B cell (primary cell): ENCODE results near the gene CCNK. TPM values are rescaled to one million over a fixed set of nuclear protein-coding genes. Genes with fewer than 3 reads are reported as not detected.

Experiments
- ATAC-seq: fragments of 200-7000 bp; cut with Tn5 transposase; one replicate; pipeline ENCODE4 v1.10.0; 2021; ENCODE audit warnings: low read depth, mild to moderate bottlenecking, moderate number of reproducible peaks, moderate library complexity
- CTCF ChIA-PET: fragments of 350-600 bp; sonication (Branson Sonifier 250); formaldehyde crosslinking; loops from one replicate; lab custom pipeline; 2021; ENCODE audit warnings: antibody characterized with exemption, inconsistent platforms; lab: Charles Lee
- POLR2A ChIA-PET: fragments of 350-600 bp; sonication (Branson Sonifier 250); formaldehyde crosslinking; loops from one replicate; lab custom pipeline; 2021; ENCODE audit warnings: antibody characterized with exemption; lab: Charles Lee
- DNase-seq: peaks from one replicate; pipeline ENCODE4 v3.0.0; 2013
- H2AFZ ChIP-seq: 2 replicates; pipeline ENCODE4 v1.6.1; 2012; ENCODE audit warnings: mild to moderate bottlenecking, low read depth, low read length; ENCODE audit not compliant: insufficient read depth, poor library complexity, severe bottlenecking
- H3K27ac ChIP-seq, 2 donors: 1 replicate in 1 of 2; 2 replicates in 1 of 2; pipeline ENCODE4 v1.5.1; 2012 to 2013; ENCODE audit warnings: low read length in 2 of 2, mild to moderate bottlenecking in 2 of 2, moderate library complexity in 1 of 2
- H3K27me3 ChIP-seq, 4 experiments: fragments of 200-600 bp in 1 of 4; sonication (generic) in 1 of 4; replicated peaks in 1 of 4; 1 replicate in 2 of 4; 2 replicates in 2 of 4; pipeline versions ENCODE4 v1.6.1 to v1.7.0; 2013 to 2016; ENCODE audit warnings: low read length in 3 of 4, mild to moderate bottlenecking in 2 of 4, mixed read lengths in 1 of 4, moderate library complexity in 1 of 4; ENCODE audit not compliant: insufficient read depth in 4 of 4, control insufficient read depth in 3 of 4; ENCODE audit errors: control extremely low read depth in 1 of 4
- H3K36me3 ChIP-seq, 2 experiments: replicated peaks in 1 of 2; 1 replicate in 1 of 2; 2 replicates in 1 of 2; pipeline versions ENCODE4 v1.6.1 to v1.7.1; 2013; ENCODE audit warnings: low read length in 1 of 2; ENCODE audit not compliant: insufficient read depth in 2 of 2, control insufficient read depth in 1 of 2; ENCODE audit errors: control extremely low read depth in 1 of 2, extremely low read depth in 1 of 2
- H3K4me1 ChIP-seq, 2 donors: fragments of 200-600 bp in 1 of 2; sonication (generic) in 1 of 2; 1 replicate in 1 of 2; 2 replicates in 1 of 2; pipeline versions ENCODE4 v1.5.1 to v1.6.1; 2013 to 2017; ENCODE audit warnings: low read length in 2 of 2; ENCODE audit not compliant: control insufficient read depth in 2 of 2, insufficient read depth in 2 of 2
- H3K4me2 ChIP-seq: replicated peaks from 2 replicates; pipeline ENCODE3; 2012; ENCODE audit warnings: mild to moderate bottlenecking, low read depth, low read length; ENCODE audit not compliant: poor library complexity, severe bottlenecking
- H3K4me3 ChIP-seq, 5 experiments: fragments of 200-600 bp in 1 of 5; sonication (generic) in 1 of 5; 1 replicate in 3 of 5; 2 replicates in 2 of 5; pipeline versions ENCODE4 v1.5.1 to v1.7.0; 2011 to 2016; ENCODE audit warnings: low read length in 4 of 5, mild to moderate bottlenecking in 4 of 5, low read depth in 2 of 5, control low read depth in 1 of 5, moderate library complexity in 1 of 5; ENCODE audit not compliant: insufficient read depth in 1 of 5; ENCODE audit errors: control extremely low read depth in 1 of 5, extremely low read depth in 1 of 5
- H3K79me2 ChIP-seq: fragments of 200-600 bp; sonication (generic); one replicate; pipeline ENCODE4 v1.6.0; 2016; ENCODE audit warnings: low read length; ENCODE audit not compliant: control insufficient read depth, insufficient read depth
- H3K9ac ChIP-seq: fragments of 200-600 bp; sonication (generic); 2 replicates; pipeline ENCODE4 v1.6.1; 2017; ENCODE audit warnings: mild to moderate bottlenecking, low read length, moderate library complexity
- H3K9me3 ChIP-seq, 3 donors: one replicate each; pipeline versions ENCODE4 v1.6.1 to v1.7.1; 2013; ENCODE audit warnings: low read length in 2 of 3; ENCODE audit not compliant: control insufficient read depth in 2 of 3, insufficient read depth in 1 of 3; ENCODE audit errors: control extremely low read depth in 1 of 3
- H4K20me1 ChIP-seq: 2 replicates; pipeline ENCODE4 v1.6.0; 2012; ENCODE audit warnings: mild to moderate bottlenecking, low read length; ENCODE audit not compliant: insufficient read depth, control insufficient read depth, poor library complexity, severe bottlenecking
- H3K27ac Mint-ChIP-seq: one replicate; pipeline ENCODE4 v1.8.0; 2021; ENCODE audit warnings: mixed read lengths
- H3K27me3 Mint-ChIP-seq: one replicate; pipeline ENCODE4 v1.8.0; 2021; ENCODE audit warnings: mixed read lengths
- H3K4me1 Mint-ChIP-seq: one replicate; pipeline ENCODE4 v1.8.0; 2021; ENCODE audit warnings: mixed read lengths
- H3K4me3 Mint-ChIP-seq: one replicate; pipeline ENCODE4 v1.8.0; 2021; ENCODE audit warnings: mixed read lengths
- H3K9me3 Mint-ChIP-seq: one replicate; pipeline ENCODE4 v1.8.0; 2022; ENCODE audit warnings: mixed read lengths; ENCODE audit not compliant: insufficient read depth
- EZH2 ChIP-seq: IDR thresholded peaks from 2 replicates; pipeline ENCODE4 v1.6.1; 2012; ENCODE audit warnings: borderline replicate concordance, low read depth, mild to moderate bottlenecking, moderate library complexity, low read length; ENCODE audit not compliant: insufficient read depth, poor library complexity, severe bottlenecking
- WGBS: methylation state at CpG from one replicate; pipeline ENCODE4 v1.1.5; 2013; ENCODE audit warnings: missing lambda C conversion rate; ENCODE audit not compliant: insufficient coverage; 5-methylcytosine and 5-hydroxymethylcytosine counted together
- intact Hi-C: fragments of 100-400 bp; cut with micrococcal nuclease; formaldehyde crosslinking; loops from one replicate; pipeline ENCODE4 v1.10.0; 2022
- polyA plus RNA-seq: library from polyadenylated mRNA; depleted of rRNA; stranded (reverse); fragments of >200 nt; gene quantifications from 2 replicates; pipeline ENCODE4 v1.2.3, GENCODE V29; 2012
- total RNA-seq, 2 donors: library from RNA; stranded (reverse); fragments of 120-200 nt in 1 of 2; gene quantifications; 1 replicate in 1 of 2; 2 replicates in 1 of 2; pipeline versions ENCODE4 v1.2.3 to v1.2.4, GENCODE V29; 2013 to 2022
- TF ChIP-seq, protein P1 (sequence below): fragments of 200-600 bp; IDR thresholded peaks from one replicate; pipeline ENCODE4 v1.8.0; 2022; ENCODE audit warnings: antibody characterized with exemption, mild to moderate bottlenecking

The CCNK gene
- total and polyA plus RNA-seq, 2 donors (not counting 1 experiment from before 2014, with no cell fraction given), result 17.5 to 82.0 TPM

DNA sequence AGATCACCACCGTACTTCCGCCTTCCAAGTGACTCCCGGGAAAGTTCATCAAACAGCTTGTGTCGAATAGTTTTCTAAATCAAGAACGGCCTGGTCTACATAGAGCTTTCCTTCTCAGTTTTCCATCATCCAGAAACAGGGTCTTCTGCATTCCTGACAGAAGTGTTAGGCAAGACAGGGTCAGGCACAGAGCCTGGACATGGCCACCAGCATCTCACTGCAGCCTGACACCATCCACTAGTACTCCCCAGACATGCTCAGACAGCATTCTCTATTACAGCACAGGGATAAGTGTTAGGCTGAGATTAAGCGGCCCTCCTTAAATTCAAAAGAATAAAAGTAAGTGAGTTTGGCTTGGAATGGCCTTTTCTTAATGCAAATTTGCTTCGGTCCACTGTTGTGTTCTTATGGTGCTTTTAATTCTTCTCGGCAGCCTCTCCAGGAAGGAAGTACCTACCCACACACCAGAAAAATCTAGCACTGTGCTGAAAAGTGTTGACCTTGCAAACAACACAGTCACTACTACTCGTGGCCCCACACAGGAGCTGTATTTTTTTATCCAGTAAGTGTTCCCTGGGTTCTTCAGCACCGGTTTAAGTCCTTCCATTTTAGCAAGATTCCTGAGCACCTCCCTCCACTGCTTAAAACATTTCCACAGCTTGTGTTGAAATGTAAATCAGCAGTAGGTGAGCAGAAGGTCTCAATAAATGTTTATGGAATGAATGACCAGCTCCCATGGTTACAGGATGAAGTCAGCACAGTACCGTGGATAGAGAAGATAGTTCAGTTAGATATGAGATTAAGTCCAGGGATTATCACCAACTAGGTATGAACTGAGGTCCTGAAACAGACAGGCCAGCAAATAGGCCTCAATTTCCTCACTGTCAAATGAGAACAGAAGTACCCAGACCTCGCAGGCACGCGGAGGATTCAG lies 44.7 kb upstream of the CCNK start:
- ChIA-PET POLR2A (no interaction called here), CTCF (no interaction called here)
- no peak for TF ChIP-seq EZH2
- TF ChIP-seq, protein P1, sequence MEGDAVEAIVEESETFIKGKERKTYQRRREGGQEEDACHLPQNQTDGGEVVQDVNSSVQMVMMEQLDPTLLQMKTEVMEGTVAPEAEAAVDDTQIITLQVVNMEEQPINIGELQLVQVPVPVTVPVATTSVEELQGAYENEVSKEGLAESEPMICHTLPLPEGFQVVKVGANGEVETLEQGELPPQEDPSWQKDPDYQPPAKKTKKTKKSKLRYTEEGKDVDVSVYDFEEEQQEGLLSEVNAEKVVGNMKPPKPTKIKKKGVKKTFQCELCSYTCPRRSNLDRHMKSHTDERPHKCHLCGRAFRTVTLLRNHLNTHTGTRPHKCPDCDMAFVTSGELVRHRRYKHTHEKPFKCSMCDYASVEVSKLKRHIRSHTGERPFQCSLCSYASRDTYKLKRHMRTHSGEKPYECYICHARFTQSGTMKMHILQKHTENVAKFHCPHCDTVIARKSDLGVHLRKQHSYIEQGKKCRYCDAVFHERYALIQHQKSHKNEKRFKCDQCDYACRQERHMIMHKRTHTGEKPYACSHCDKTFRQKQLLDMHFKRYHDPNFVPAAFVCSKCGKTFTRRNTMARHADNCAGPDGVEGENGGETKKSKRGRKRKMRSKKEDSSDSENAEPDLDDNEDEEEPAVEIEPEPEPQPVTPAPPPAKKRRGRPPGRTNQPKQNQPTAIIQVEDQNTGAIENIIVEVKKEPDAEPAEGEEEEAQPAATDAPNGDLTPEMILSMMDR, result no peak
- Mint-ChIP-seq H3K27ac (no peak overlapping the region), H3K4me1 (peaks cover 21% of the 10 kb centered on the region), H3K4me3 (no peak overlapping the region), H3K9me3 (no peaks in the 10 kb centered on the region), H3K27me3 (no peaks in the 10 kb centered on the region)
- intact Hi-C loops, result no loop called here
- Histone ChIP-seq H4K20me1 (no peaks in the 10 kb centered on the region), H3K27me3 (no peaks in the 10 kb centered on the region), H3K79me2 (peaks cover 3% of the 10 kb centered on the region), H3K36me3 (peaks cover 1 to 24% of the 10 kb centered on the region in 2 experiments), H3K27ac (no peak overlapping the region), H3K4me3 (no peak overlapping the region), H2AFZ (no peak overlapping the region), H3K9ac (no peak overlapping the region), H3K4me1 (peaks cover 0 to 13% of the 10 kb centered on the region in 2 donors), H3K9me3 (no peaks in the 10 kb centered on the region), H3K4me2 (no peak overlapping the region)
- ATAC-seq, result no peak
- WGBS, result 74% methylated on average over 7 of the region's 14 CpGs
- no peak for DNase-seq

DNA sequence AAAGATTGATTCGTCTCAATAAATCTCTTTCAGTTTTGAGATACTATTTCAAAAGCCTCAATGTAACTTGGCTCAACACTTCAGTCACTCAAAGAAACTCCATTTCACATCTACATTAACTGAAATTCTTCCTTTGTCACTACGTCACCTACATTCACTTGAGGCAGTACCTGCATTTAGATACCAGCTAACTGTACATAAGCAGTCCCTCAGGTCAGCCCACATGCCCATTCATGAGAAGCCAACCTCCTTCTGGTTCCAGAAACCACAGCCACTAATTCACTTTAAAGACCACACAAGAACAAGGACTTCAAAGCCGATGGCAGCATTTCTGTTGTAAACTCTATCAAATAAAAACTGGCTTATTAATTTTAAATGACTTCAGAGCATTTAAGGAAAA lies 43.5 kb upstream of the CCNK start:
- no peak overlapping the region for H3K27ac Mint-ChIP-seq
- TF ChIP-seq, protein P1, result no peak
- TF ChIP-seq EZH2, result no peak
- Histone ChIP-seq H3K36me3 (peaks cover 1 to 24% of the 10 kb centered on the region in 2 experiments), H3K9ac (no peak overlapping the region), H3K4me3 (no peak overlapping the region), H3K27me3 (no peaks in the 10 kb centered on the region), H4K20me1 (no peaks in the 10 kb centered on the region), H3K27ac (no peak overlapping the region), H3K4me1 (peaks cover 5 to 19% of the 10 kb centered on the region in 2 donors), H3K79me2 (peaks cover 3% of the 10 kb centered on the region), H3K9me3 (no peaks in the 10 kb centered on the region), H3K4me2 (no peak overlapping the region), H2AFZ (no peak overlapping the region)
- ATAC-seq (no peak), DNase-seq (no peak)
- H3K27me3 Mint-ChIP-seq, result no peaks in the 10 kb centered on the region
- ChIA-PET POLR2A (no interaction called here), CTCF (interaction anchor here (1.1 kb wide), 1 partner anchor 10 kb away, joined by 5 read pairs; no protein-coding TSS in a partner anchor)
- peaks cover 31% of the 10 kb centered on the region for H3K4me1 Mint-ChIP-seq
- intact Hi-C loops, result no loop called here
- 73% methylated on average over 2 of the region's 3 CpGs for WGBS
- no peak overlapping the region for H3K4me3 Mint-ChIP-seq
- no peaks in the 10 kb centered on the region for H3K9me3 Mint-ChIP-seq
